K562 (cell line): ENCODE measurements around the gene CPZ. TPM values are rescaled to one million over a fixed set of nuclear protein-coding genes. Genes with fewer than 3 reads are reported as not detected.

ENCODE experiments used
- ATAC-seq: fragments of 200-7000 bp; cut with Tn5 transposase; 3 replicates; pipeline ENCODE4 v1.9.1; 2020; ENCODE audit warnings: moderate library complexity
- BruUV-seq: library from RNA; stranded (reverse); fragments of 400-500 nt; replicated peaks from 2 replicates; lab custom pipeline; 2021; lab: Mats Ljungman, UMichigan
- CTCF ChIA-PET: fragments of 300-600 bp; formaldehyde crosslinking; extraction: SDS; loops from one replicate; lab custom pipeline; 2021; ENCODE audit warnings: low intra/inter-chr PET ratio; lab: Yijun Ruan, JAX
- POLR2A ChIA-PET: fragments of 300-600, 350-650 bp; sonication (Branson Sonifier 250); formaldehyde crosslinking; extraction: SDS; loops from one replicate; lab custom pipeline; 2021; ENCODE audit warnings: antibody characterized with exemption, inconsistent platforms; lab: Yijun Ruan, JAX
- DNase-seq, 4 experiments: peaks; one replicate each; pipeline versions ENCODE4 v3.0.0 to v3.0.0-alpha.2; 2011 to 2018; ENCODE audit warnings: low spot score in 3 of 4, mixed read lengths in 3 of 4; ENCODE audit errors: extremely low read depth in 1 of 4
- FAIRE-seq: peaks from 2 replicates; lab custom pipeline; 2011; peaks lifted over from hg19 to GRCh38; lab: Jason Lieb, UNC
- H2AFZ ChIP-seq: 2 replicates; pipeline ENCODE4 v1.6.0; 2011; ENCODE audit warnings: low read depth, low read length, control low read depth, inconsistent platforms
- H3K27ac ChIP-seq: fragments of 200-600 bp; 3 replicates; pipeline ENCODE4 v1.8.0; 2011; ENCODE audit warnings: low read depth, mild to moderate bottlenecking, control low read depth, inconsistent platforms, low read length, moderate library complexity, mixed read lengths; ENCODE audit errors: extremely low read depth
- H3K27me3 ChIP-seq, 2 experiments: fragments of 300-600 bp in 1 of 2; 2 replicates in 1 of 2; 3 replicates in 1 of 2; pipeline versions ENCODE4 v1.6.0 to v1.8.0; 2011; ENCODE audit warnings: inconsistent platforms in 2 of 2, low read length in 2 of 2, mild to moderate bottlenecking in 1 of 2, mixed read lengths in 1 of 2, moderate library complexity in 1 of 2; ENCODE audit not compliant: control insufficient read depth in 2 of 2, insufficient read depth in 2 of 2
- H3K36me3 ChIP-seq: fragments of 300-600 bp; 3 replicates; pipeline ENCODE4 v1.8.0; 2011; ENCODE audit warnings: mild to moderate bottlenecking, low read length, inconsistent platforms; ENCODE audit not compliant: control insufficient read depth, insufficient read depth
- H3K4me1 ChIP-seq, 2 experiments: fragments of 200-600 bp in 1 of 2; replicated peaks in 1 of 2; 2 replicates in 1 of 2; 3 replicates in 1 of 2; pipeline versions ENCODE4 v1.5.1 to v1.8.0; 2011; ENCODE audit warnings: inconsistent platforms in 2 of 2, low read length in 2 of 2, mild to moderate bottlenecking in 1 of 2, mixed read lengths in 1 of 2, moderate library complexity in 1 of 2; ENCODE audit not compliant: control insufficient read depth in 2 of 2, insufficient read depth in 2 of 2
- H3K4me2 ChIP-seq: 2 replicates; pipeline ENCODE4 v1.6.1; 2011; ENCODE audit warnings: low read length, control low read depth, inconsistent platforms, mixed read lengths; ENCODE audit not compliant: insufficient read depth
- H3K4me3 ChIP-seq: fragments of 200-600 bp; sonication (generic), shearing (Covaris generic); 2 replicates; pipeline ENCODE4 v1.5.1; 2016; ENCODE audit warnings: control low read depth, inconsistent platforms
- H3K79me2 ChIP-seq: fragments of 200-600 bp; 3 replicates; pipeline ENCODE4 v1.8.0; 2011; ENCODE audit warnings: low read length, inconsistent platforms; ENCODE audit not compliant: control insufficient read depth, insufficient read depth
- H3K9ac ChIP-seq, 2 experiments: 2 replicates each; pipeline versions ENCODE4 v1.6.0 to v1.6.1; 2011; ENCODE audit warnings: low read depth in 2 of 2, low read length in 2 of 2, control low read depth in 1 of 2, inconsistent platforms in 1 of 2, mild to moderate bottlenecking in 1 of 2, mixed read lengths in 1 of 2; ENCODE audit not compliant: insufficient read depth in 1 of 2
- H3K9me1 ChIP-seq: one replicate; pipeline ENCODE4 v1.6.0; 2011; ENCODE audit warnings: inconsistent platforms, mild to moderate bottlenecking, low read length, moderate library complexity; ENCODE audit not compliant: control insufficient read depth, insufficient read depth
- H3K9me3 ChIP-seq: replicated peaks from 2 replicates; pipeline ENCODE4 v1.5.1; 2011; ENCODE audit warnings: low read depth, low read length, inconsistent platforms; ENCODE audit not compliant: control insufficient read depth, insufficient read depth
- H4K20me1 ChIP-seq: replicated peaks from 2 replicates; pipeline ENCODE4 v1.6.1; 2011; ENCODE audit warnings: low read length, inconsistent platforms, mixed read lengths; ENCODE audit not compliant: control insufficient read depth, insufficient read depth
- ETV5 ChIP-seq: sonication (generic); formaldehyde crosslinking; IDR thresholded peaks from 2 replicates; pipeline ENCODE4 v1.4.0; 2020; ENCODE audit warnings: low read depth, mild to moderate bottlenecking, missing genetic modification reagents
- FOXJ2 ChIP-seq: fragments of 200-800 bp; sonication (Bioruptor generic); IDR thresholded peaks from 2 replicates; pipeline ENCODE4 v1.6.1; 2016; ENCODE audit warnings: missing genetic modification characterization, missing compliant biosample characterization
- KLF16 ChIP-seq: IDR thresholded peaks from 2 replicates; pipeline ENCODE4 v1.6.1; 2016; ENCODE audit warnings: antibody characterized with exemption
- NFIX ChIP-seq: fragments of 250-450 bp; sonication (Bioruptor Pico); IDR thresholded peaks from 2 replicates; pipeline ENCODE4 v1.4.0; 2020; ENCODE audit warnings: low read depth, mild to moderate bottlenecking, moderate library complexity
- ZNF584 ChIP-seq: fragments of 200-800 bp; sonication (Bioruptor generic); IDR thresholded peaks from 2 replicates; pipeline ENCODE4 v1.6.1; 2016; ENCODE audit warnings: low read depth, mild to moderate bottlenecking, missing genetic modification characterization, missing compliant biosample characterization
- ZNF717 ChIP-seq: fragments of 250-450 bp; sonication (Bioruptor Pico); IDR thresholded peaks from 2 replicates; pipeline ENCODE4 v1.5.0; 2021
- WGBS: fragments of 100-300 bp; shearing (Covaris generic); methylation state at CpG from one replicate; pipeline ENCODE4 v1.1.6; 2016; ENCODE audit warnings: low coverage, mixed read lengths; ENCODE audit not compliant: insufficient coverage; ENCODE audit errors: missing lambda C conversion rate; 5-methylcytosine and 5-hydroxymethylcytosine counted together
- in situ Hi-C: fragments of 300-500 bp; cut with MboI; formaldehyde crosslinking; loops from 4 replicates; pipeline ENCODE4 v1.15.0; 2018; ENCODE audit warnings: inconsistent platforms, mixed read lengths
- intact Hi-C: fragments of 100-400 bp; cut with micrococcal nuclease; formaldehyde crosslinking; loops from 2 replicates; pipeline ENCODE4 v1.14.2; 2022
- polyA plus RNA-seq, 8 experiments: library from polyadenylated mRNA; depleted of rRNA in 4 of 8; stranded (reverse) in 5 of 8; unstranded in 3 of 8; fragments of >200 nt; fragmentation: Nextera tagmentation in 2 of 8; fragmentation: Illumina TruSeq in 1 of 8; extraction: Ambion mirVana in 2 of 8; extraction: Trizol in 1 of 8; gene quantifications; 2 replicates each; pipeline versions ENCODE4 v1.2.1 to v1.2.3, GENCODE V29; 2011 to 2014; ENCODE audit warnings: inconsistent platforms in 1 of 8, missing spikeins in 1 of 8
- total RNA-seq, 7 experiments: library from RNA; depleted of rRNA in 6 of 7; stranded (reverse); fragments of >200 nt in 6 of 7; fragmentation: Illumina TruSeq in 2 of 7; extraction: Trizol in 2 of 7; gene quantifications; 2 replicates each; pipeline versions ENCODE4 v1.2.1 to v1.2.3, GENCODE V29; 2011 to 2021; ENCODE audit warnings: low replicate concordance in 1 of 7

CPZ gene
- total and polyA plus RNA-seq, 9 of the 15 experiments (the other 6 are each of a cell fraction or from before 2014, with no cell fraction given): 0.06 to 2.2 (median 1.2) TPM; not detected in 1

GRCh38 chr4:8589823-8590545 lies 2.6 kb upstream of the CPZ start:
- Histone ChIP-seq H3K9me1 (no peaks in the 10 kb centered on the region), H3K4me1 (peaks cover 13 to 36% of the 10 kb centered on the region in 2 experiments; a peak in 4 of 5 replicates), H3K27ac (no peak overlapping the region), H2AFZ (no peak overlapping the region), H3K4me2 (no peak overlapping the region), H4K20me1 (peaks cover 17% of the 10 kb centered on the region), H3K9ac (no peak overlapping the region), H3K79me2 (no peaks in the 10 kb centered on the region; the same call in 2 of the 3 replicates), H3K36me3 (no peaks in the 10 kb centered on the region), H3K9me3 (no peaks in the 10 kb centered on the region), H3K4me3 (no peak overlapping the region), H3K27me3 (peaks cover 7 to 56% of the 10 kb centered on the region in 2 experiments; a peak in 4 of 5 replicates)
- ATAC-seq (no peak), FAIRE-seq (no peak), DNase-seq (no peak)
- in situ Hi-C loops (no loop called here), intact Hi-C loops (no loop called here)
- TF ChIP-seq ZNF717 (no peak), FOXJ2 (tag) (no peak), KLF16 (no peak), ETV5 (CRISPR knock-in tag) (no peak), NFIX (CRISPR knock-in tag) (no peak), ZNF584 (CRISPR knock-in tag) (no peak)
- ChIA-PET CTCF (no interaction called here), POLR2A (interaction anchor here (0.6 kb wide), 1 partner anchor 11 kb away, joined by 4 read pairs; no protein-coding TSS in a partner anchor)
- 12% methylated on average over 11 of the region's 11 CpGs for WGBS
- no TSS peak for BruUV-seq
